ENCODE measurements around the gene ZFYVE9.
"Not testable (repeated sequence)": the region's sequence is repeated elsewhere in the genome, so short reads cannot be mapped to it uniquely, and the experiment has no call there.

The ZFYVE9 gene, protein sequence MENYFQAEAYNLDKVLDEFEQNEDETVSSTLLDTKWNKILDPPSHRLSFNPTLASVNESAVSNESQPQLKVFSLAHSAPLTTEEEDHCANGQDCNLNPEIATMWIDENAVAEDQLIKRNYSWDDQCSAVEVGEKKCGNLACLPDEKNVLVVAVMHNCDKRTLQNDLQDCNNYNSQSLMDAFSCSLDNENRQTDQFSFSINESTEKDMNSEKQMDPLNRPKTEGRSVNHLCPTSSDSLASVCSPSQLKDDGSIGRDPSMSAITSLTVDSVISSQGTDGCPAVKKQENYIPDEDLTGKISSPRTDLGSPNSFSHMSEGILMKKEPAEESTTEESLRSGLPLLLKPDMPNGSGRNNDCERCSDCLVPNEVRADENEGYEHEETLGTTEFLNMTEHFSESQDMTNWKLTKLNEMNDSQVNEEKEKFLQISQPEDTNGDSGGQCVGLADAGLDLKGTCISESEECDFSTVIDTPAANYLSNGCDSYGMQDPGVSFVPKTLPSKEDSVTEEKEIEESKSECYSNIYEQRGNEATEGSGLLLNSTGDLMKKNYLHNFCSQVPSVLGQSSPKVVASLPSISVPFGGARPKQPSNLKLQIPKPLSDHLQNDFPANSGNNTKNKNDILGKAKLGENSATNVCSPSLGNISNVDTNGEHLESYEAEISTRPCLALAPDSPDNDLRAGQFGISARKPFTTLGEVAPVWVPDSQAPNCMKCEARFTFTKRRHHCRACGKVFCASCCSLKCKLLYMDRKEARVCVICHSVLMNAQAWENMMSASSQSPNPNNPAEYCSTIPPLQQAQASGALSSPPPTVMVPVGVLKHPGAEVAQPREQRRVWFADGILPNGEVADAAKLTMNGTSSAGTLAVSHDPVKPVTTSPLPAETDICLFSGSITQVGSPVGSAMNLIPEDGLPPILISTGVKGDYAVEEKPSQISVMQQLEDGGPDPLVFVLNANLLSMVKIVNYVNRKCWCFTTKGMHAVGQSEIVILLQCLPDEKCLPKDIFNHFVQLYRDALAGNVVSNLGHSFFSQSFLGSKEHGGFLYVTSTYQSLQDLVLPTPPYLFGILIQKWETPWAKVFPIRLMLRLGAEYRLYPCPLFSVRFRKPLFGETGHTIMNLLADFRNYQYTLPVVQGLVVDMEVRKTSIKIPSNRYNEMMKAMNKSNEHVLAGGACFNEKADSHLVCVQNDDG (N-terminal part only)

DNA sequence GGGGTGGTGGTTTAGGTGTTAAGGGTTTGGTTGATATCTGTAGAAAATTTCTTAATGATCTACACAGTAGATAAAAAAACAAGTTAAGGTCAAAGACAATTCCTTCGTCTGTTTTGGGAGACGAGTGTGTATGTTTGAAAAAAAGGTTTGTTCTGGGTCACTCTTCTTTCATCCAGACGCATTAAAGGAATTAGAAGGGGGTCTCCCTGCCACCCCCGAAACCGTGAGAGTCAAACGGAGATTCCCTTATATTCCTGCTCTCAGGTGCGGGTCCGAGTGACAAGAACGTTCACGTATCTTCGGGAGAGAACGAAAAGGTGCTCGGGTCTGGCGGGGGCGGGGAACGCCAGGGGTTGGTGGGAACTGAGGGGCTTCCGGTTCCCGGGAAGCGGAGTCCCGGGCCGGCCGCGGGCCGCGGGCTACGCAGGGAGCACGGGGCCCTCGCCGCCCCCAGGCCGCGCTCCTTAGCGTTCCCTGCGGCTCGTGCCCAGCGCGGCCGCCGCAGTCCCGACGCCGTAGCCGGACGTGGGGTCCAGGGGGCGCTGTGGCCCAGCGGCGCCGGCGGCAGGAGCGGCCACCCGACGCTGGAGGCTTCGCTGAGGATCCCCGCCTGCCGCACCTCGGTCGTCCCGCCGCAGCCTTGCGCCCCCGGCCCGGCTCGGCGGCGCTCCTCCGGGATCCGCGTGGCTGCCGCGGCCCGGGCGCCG is at the start of gene ZFYVE9:
TSS of gene ZFYVE9 (plus strand) at position 577 of the 707 bp plus-strand sequence. CDS start 91,118 bp downstream, outside the sequence.
- peak; percentile 40 to 68 for DNase-seq

DNA sequence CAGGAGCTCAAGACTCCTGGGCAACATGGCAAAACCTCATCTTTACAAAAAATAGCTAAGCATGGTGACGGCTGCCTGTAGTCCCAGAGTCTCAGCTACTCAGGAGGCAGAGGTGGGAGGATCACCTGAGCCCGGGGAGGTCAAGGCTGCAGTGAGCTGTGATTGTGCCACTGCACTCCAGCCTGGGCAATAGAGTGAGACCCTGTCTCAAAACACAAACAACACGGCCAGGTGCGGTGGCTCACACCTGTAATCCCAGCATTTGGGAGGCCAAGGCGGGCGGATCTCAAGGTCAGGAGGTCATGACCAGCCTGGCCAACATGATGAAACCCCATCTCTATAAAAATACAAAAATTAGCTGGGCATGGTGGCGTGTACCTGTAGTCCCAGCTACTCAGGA is 47.6 kb upstream of the ZFYVE9 start:
- DNase-seq = not testable (repeated sequence)

DNA sequence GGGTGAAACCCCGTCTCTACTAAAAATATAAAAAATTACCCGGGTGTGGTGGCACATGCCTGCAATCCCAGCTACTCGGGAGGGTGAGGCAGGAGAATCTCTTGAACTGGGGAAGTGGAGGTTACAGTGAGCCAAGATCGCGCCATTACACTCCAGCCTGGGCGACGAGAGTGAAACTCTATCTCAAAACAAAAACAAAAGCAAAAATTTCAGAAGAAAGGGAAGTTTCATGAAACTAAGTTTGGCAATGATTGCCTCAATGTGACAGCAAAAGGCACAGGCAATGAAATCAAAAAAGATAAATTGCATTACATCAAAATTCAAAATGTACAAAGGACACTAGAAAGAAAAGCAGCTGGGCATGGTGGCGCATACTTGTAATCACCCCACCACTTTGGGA is 45.7 kb upstream of the ZFYVE9 start:
- DNase-seq = no peak

DNA sequence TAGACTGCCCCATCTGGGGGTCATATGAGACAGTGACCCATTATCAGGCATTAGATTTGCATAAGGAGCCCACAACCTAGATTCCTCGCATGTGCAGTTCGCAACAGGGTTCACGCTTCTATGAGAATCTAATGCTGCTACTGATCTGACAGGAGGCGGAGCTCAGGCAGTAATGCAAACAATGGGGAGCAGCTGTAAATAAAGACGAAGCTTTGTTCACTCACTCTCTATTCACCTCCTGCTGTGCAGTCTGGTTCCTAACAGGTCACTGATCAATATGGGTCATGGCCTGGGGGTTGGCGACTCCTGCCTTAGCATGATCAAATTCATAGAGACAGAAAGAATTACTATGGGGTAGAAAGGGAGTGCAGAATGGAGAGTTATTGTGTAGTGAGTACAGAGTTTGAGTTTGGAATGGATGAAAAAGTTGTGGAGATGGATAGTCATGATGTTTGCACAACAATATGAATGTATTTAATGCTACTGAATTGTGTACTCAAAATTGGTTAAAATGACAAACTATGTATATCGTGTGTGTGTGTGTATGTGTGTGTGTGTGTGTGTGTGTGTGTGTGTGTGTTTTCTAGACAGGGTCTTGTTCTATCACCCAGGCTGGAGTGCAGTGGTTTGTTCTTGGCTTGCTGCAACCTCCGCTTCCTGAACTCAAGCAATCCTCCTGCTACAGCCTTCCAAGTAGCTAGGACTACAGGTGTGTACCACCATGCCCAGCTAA is 43.6 kb upstream of the ZFYVE9 start:
- DNase-seq = no peak

DNA sequence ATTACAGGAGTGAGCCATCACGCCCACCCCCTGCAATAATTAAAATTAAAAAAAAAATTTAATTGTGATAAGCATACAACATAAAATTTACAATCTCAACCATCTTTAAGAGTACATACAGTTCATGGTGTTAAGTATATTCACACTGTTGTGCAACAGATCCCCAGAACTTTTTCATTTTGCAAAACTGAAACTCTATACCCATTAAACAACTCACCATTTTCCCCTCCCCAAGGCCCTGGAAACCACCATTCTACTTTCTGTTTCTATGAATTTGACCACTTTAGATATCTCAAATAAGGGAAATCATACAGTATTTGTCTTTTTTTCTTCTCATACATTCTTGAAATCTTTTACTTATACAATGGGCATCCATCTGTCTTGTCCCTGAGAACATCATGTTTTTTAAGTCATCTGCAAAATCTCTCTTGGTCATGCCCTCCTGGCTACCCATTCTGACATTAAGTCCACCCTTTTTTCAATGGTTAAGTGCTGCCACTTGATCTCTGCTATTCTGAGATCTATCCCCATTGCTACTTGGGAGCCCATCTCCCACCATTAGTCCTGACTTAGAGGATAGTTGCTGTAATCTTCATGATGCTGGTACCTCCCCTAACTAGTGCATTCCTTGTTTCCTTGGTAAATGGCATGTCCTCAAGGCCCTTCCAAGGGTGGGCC is 39.4 kb upstream of the ZFYVE9 start:
- DNase-seq = no peak

DNA sequence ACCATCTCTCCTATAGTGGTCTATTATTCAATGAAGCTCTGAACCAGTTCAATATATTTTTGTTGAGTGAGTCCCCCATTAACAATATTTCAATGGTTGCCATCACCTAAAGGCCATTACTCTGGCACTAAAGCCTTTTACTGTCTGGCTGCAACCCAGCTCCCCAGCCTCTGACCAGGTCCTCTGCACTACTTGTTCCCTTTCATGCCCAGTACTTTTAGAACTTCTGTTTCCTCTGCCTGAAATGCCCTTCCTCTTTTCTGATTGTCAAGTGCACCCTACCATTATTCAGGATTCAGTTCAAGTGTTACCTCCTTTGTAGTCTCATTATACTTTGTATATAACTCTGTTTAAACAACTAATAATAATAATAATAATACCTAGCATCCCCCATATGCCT is 30.4 kb upstream of the ZFYVE9 start:
- DNase-seq = no peak

DNA sequence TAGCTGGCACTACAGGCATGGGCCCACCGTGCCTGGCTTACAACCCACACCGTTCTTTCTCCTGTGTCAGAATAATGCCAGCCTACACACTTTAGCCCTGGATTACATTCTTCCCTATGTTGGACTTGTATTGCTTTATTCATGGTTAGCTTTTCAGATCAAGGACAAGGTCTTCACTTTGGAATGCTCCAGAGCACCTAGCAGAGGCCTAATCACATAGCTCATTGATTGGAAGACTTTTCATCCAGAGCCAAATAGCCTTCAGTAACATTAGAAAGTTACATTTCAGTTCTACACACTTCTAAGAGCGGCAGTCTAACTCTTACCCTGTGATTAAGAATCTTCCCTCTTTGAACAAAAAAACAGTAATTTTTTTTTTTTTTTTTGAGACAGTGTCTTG is 29.4 kb upstream of the ZFYVE9 start:
- DNase-seq = no peak

DNA sequence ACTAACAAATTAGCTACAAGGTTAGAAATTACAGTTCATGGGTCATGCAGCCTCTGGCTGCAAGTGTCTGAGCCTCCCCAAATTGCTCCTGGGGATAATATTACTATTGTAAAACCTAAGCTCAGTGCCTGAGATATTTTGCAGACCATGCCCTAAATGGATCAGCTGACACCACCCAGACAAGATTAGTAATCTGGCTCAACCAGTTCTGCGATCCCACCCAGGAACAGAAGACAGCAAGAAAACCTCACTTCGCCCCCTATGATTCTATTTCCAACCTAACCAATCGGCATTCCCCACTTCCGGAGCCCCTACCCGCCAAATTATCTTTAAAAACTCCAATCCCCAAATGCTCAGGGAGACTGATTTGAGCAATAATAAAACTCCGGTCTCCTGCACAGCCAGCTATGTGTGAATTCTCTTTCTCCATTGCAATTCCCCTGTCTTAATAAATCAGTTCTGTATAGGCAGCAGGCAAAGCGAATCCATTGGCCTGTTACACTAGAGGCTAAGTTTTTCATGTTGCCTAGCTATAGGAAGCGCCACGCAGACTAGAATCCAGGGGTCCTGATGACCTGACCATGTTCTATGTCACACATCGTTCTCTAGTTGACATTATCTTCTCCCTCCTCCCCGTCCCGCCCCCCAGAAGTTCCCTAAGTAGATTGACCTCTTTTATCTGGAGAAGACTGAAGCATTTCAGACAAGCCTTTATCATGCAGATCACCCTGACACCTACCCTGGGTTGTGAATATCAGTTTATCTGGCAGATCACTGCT is 22.4 kb upstream of the ZFYVE9 start:
- no peak for DNase-seq

DNA sequence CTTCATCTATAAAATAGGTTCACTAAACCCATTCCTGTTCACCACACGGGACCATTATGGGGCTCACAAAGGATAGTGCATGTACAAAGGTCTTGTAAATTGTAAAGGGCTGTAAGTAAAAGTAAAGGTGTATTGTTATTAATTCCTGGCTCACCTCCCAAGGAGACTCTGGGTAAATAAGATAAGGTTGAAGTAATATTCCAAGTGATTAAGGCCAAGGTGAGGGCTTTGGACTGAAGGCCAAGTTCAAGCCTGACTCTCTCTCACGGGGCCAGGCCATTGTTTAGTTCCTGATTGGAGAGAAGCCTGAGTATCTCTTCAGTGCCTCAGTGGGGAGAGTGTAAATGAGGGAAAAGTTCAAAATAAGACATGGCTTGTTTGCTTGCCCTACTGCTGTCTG is 19.5 kb upstream of the ZFYVE9 start:
- DNase-seq = no peak

DNA sequence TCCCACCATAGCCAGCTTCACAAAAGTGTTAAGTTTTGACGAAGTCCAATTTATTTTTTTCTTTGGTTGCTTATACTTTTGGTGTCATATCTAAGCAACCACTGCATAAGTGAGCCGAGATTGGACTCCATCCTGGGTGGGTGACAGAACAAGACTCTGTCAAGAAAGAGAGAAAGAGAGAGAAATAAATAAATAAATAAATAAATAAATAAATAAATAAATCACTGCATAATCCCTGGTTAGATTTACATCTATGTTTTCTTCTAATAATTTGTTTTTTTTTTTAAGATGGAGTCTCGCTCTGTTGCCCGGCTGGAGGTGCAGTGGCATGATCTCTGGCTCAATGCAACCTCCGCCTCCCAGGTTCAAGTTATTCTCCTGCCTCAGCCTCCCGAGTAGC is 18.3 kb upstream of the ZFYVE9 start:
- DNase-seq = no peak

DNA sequence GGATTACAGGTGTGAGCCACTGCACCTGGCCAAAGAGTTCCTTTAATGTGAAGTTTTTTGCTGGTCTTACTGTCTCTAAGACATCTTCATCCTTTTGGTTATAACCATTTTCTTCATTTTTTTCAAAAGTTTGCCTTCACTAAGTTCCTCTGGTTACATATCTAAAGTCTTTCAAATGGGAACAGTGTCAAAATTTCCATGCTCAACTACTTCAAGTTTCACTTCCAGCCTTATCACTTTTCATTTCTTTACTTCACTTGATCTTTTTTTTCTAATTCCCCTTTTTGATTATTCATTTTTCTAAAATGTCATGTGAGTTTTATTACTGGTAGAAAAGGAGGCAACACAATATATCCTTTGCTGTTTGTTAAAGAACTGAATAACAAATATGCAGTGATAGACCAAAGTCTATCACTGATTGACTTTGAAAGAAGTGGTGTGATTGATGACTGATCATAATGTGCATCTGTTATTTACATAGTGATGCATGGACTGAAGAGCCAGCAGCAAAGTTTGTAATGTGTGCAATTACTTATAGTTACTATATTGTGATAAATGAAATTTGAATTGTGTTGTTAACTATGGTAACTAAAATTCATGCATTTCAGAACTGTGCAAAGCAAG is 16.0 kb upstream of the ZFYVE9 start:
- DNase-seq = no peak

DNA sequence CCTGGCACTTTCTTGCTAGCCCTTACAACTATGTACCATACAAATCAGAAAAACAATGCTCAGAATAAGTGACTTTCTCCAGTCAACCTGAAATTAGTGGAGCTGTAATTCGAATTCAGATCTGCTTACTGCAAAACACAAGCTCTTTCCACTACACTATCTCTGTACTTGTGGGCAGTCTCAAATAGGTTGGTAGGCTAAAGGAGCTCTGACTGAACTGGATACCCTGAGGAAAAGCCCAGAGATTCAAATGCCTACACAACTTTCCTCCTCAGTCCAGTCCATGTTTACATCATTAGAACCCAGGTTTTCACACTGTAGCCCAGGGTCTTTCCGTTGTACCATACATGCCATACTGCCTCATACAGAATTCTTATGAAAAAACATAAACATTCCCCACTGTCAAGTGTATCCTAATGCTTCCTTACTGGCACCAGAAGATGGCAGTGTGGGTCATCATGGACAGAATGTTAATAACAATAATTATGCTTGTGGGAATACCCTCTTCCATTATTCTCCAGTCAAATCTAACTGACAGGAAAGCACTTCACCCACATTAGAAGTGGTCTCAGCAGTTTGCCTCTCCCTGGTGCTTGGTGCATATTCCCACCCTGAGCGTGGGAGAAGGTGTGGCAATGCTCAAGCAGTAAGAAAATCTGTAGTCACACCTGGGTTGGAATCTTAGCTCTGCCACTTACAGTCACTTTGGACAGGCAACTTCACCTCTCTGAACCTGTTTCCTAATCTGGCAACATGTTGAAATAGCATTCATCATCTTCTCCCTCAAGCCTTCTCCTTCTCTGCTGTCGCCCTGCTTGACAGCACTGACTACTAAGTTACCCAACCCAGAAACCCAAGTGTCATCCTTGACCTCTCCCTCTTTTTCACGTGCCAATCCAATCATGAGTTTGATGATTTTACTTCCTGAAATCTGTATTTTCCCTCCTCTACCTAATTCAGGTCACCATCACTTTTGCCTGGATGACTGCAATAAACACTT is 14.4 kb upstream of the ZFYVE9 start:
- peak in 1 of 2 experiments; percentile 64 for DNase-seq

DNA sequence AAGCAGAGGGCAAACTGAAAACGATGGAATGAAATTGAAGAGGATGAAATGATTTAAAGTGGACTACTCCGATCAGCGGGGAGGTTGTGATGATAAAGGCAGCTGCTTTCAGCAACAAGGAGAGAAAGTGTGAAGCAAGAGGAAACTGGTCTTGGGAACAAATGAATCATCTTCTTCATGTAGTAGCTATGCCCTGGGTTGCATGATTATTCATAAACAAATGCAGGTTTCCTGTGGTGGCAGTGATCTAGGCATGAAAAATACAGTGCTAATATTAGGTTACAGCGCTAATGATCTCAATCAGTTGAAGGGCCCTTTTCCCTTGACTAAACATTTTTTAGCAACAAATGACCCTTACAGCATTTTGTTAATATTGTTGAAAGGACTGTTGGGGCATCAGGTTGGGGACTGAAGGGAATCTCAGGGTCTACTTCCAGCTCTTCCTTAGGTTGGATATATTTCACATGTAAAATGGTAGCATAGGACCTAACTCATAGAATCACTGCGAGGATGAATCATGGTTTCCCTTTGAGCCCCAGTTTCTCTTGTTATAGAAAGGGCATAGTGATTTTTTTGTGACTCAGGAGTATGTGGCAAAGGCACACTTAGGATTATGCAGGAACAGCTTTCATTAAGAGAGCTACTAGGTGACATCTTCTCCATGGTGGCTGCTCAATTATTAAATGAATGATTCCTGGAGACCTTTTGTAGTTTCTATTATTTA is 1.9 kb upstream of the ZFYVE9 start:
- no peak for DNase-seq

DNA sequence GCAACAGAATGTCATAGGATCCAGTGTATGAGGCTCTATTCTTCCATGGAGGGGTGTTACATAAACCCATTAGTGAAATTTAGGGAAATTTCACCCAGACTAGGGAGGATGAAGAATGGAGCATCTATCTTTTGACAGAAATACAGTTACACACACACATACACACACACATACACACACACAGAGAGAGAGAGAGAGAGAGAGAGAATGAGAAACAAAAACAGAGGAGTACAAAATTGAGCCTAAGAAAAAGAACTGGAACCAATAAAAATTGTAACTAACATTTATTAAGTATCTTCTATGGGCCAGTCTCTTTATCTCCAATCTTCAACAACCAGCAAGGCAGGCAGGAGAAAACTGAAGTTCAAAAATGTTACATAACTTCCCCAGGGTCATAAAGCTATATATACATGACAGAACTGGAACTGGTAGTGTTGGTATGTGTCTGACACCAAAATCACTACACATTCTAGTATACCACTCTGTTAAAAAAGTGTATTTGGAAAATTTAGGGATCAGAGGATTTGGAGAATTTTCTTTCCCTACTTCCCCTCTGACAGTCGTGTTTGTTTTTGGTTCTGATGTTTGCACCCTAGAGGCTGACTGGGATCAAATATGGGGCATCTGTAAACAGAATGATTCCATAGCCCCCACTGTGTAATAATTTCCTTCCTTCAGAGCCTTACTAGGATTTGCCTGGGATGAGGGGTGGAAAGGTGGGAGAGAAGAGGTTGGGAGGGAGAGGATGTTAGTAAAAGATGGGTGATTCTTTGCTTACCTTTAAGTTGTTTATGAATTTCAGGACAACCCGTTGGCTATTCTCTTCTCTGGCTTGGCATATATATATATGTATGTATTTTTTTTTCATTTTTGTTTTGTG is 1.0 kb upstream of the ZFYVE9 start:
- no peak for DNase-seq

DNA sequence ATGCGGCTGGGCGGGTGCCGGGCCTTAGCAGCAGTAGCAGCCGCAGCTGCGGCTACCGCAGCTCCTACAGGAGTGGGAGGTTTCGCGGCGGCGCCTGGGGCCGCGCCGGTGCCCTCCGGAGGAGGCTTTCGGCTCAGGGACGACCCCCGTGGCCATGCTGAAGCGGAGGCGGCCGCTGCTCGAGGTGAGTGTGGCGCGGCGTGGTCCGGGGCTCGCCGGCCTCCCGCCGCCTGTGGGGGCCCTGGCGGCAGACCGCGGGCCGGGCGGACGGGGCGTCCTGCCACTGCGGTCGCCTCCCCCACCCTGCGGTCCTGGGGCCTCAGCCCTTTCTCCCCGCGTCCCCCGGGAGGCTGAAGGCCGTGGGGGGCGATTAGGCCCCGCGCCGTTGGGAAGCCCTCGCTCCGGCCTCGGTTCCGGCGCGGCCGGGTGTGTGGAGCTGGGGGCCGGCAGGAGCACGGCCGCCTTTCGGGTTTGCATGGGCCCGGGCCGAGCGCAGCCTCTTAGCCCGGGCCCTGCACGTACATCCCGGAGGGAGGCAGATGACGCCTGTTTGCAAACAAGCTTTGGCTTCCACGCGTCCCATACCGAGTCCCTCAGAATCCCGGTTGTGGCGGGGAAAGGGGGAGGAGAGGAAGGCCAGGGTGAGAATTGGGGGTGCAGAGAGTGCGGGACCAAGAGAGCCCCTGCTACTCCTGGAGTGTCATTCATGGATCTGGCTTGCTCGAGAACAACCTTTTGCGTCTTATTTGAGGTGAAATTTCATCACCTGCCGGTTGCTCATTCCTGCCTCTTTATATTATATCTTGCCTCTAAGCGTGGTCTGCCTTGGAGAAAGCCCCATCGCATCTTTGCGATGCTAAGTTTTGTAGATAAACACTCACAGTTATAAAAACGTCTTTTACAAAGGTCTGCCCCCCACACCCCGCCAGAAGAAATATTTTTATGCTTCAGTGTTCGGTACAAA is 613 bp downstream of the ZFYVE9 start:
- DNase-seq = peak; percentile 29 to 44

DNA sequence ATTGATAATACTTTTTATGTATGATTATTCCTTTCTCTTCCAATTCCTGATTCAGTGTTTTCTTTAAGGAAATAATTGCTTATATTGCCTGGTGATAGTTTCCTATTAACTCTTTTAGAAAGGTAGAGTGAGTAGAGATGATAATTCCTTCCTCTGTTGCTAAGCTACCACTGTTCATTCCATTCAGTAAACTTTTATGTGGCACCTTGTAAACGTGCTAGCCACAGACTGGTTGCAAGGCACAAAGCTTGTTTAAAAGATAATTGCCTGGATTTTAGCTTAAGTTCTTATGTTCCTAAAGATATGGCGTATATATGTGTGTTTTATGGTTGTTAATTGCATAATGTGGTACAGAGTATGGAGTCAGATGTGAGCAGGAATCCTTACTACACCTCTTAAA is 3.2 kb downstream of the ZFYVE9 start:
- no peak for DNase-seq
